ENCODE results near the gene ASPDH. TPM values are rescaled to one million over a fixed set of nuclear protein-coding genes. Genes with fewer than 3 reads are reported as not detected.

The ASPDH gene
- total RNA-seq, 1 experiment from 2014 or later: not detected

DNA sequence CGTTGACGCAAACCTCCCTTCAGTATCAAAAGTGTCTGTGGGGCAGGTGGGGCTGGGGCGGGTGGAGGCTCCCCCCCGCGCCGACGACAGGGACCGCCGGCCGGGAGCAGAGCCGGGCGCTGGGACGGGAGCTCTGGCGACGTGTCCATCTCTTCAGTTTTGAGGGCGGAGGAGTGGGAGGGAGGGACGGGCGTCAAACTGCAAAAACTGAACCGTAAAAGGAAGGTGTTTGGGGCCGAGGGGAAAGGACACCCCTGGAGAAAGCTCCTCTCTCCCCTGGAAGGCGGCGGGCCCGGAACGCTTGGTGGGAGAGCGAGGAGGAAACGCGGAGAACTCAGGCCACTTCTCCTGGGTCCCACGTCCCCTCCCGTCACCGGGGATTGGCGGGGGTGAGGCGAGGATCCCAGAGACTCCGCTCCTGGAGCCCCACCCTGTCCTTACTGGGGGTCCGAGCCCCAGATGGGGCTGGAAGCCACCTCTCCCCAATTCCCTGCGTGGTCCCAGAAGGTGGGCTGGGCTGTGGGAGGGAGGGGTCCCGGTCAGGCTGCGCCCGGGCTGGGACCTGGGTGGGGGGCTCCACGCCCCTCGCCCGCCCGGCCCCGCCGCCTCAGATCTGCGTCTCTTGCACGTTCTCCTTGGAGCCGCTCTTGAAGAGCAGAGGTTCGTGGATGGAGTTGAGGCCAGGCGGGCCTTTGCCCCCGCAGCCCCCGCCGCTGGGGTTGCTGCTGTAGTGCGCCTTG, 3.4 kb upstream of the ASPDH start:
- Mint-ChIP-seq H3K36me3 (peaks cover 5% of the 10 kb centered on the region; the same call in 1 of the 2 replicates), H3K27me3 (ENCODE audit: low read depth) (peaks cover 25% of the 10 kb centered on the region), H3K9me3 (peaks cover 5% of the 10 kb centered on the region)

DNA sequence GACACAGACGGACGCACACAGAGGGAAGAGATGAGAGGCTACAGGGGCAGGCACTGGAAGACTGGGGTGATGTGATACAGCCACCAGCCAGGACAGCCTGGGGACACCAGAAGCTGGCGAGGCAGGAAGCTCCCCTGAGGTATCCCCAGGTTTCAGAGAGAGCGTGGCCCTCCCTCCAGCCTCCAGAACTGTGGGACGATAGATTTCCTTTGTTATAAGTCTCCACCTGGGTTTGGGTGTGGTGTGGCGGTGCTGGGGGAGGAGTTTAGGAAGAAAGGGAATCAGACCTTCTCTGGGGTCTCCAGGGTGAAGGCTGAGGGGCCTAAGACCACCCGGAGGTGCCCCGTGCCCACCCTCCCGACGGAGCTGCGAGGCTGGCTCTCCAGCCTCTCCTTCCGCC, 2.7 kb upstream of the ASPDH start:
- peaks cover 25% of the 10 kb centered on the region for H3K27me3 Mint-ChIP-seq (ENCODE audit: low read depth)
- ChIA-PET CTCF (interaction anchor here (0.6 to 4.3 kb wide), 10 partner anchors 16 to 187 kb away, joined by 3 to 55 read pairs (median 4); no protein-coding TSS in a partner anchor), POLR2A (no interaction called here)
- DNase-seq (ENCODE audit: low spot score): no peak
- peaks cover 9% of the 10 kb centered on the region for H3K4me1 Mint-ChIP-seq
- no peak overlapping the region for H3K27ac Mint-ChIP-seq
- H3K9me3 Mint-ChIP-seq: peaks cover 5% of the 10 kb centered on the region
- no peak for ATAC-seq
- no peak overlapping the region for H3K4me3 Mint-ChIP-seq
- peaks cover 5% of the 10 kb centered on the region; the same call in 1 of the 2 replicates for H3K36me3 Mint-ChIP-seq
- TF ChIP-seq, protein P1, sequence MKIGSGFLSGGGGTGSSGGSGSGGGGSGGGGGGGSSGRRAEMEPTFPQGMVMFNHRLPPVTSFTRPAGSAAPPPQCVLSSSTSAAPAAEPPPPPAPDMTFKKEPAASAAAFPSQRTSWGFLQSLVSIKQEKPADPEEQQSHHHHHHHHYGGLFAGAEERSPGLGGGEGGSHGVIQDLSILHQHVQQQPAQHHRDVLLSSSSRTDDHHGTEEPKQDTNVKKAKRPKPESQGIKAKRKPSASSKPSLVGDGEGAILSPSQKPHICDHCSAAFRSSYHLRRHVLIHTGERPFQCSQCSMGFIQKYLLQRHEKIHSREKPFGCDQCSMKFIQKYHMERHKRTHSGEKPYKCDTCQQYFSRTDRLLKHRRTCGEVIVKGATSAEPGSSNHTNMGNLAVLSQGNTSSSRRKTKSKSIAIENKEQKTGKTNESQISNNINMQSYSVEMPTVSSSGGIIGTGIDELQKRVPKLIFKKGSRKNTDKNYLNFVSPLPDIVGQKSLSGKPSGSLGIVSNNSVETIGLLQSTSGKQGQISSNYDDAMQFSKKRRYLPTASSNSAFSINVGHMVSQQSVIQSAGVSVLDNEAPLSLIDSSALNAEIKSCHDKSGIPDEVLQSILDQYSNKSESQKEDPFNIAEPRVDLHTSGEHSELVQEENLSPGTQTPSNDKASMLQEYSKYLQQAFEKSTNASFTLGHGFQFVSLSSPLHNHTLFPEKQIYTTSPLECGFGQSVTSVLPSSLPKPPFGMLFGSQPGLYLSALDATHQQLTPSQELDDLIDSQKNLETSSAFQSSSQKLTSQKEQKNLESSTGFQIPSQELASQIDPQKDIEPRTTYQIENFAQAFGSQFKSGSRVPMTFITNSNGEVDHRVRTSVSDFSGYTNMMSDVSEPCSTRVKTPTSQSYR (CRISPR knock-in tag; IDR thresholded peaks at IDR 0.05): no peak
- TF ChIP-seq OVOL2 (CRISPR knock-in tag; IDR thresholded peaks at IDR 0.05; ENCODE audit: borderline replicate concordance) (no peak), SP1 (CRISPR knock-in tag; conservative IDR thresholded peaks at IDR 0.05) (no peak), SOX15 (CRISPR knock-in tag; IDR thresholded peaks at IDR 0.05) (no peak), ESRRA (CRISPR knock-in tag; IDR thresholded peaks at IDR 0.05; ENCODE audit: borderline replicate concordance) (no peak), GTF2I (CRISPR knock-in tag; conservative IDR thresholded peaks at IDR 0.05) (no peak), IRF2 (CRISPR knock-in tag; IDR thresholded peaks at IDR 0.05; ENCODE audit: borderline replicate concordance, low read depth) (no peak), ZNF219 (CRISPR knock-in tag; IDR thresholded peaks at IDR 0.05; ENCODE audit: borderline replicate concordance) (no peak), TEAD1 (CRISPR knock-in tag; IDR thresholded peaks at IDR 0.05) (no peak), CREM (CRISPR knock-in tag; IDR thresholded peaks at IDR 0.05) (no peak), ZNF263 (CRISPR knock-in tag; IDR thresholded peaks at IDR 0.05; ENCODE audit: low read depth) (no peak), ZBTB21 (CRISPR knock-in tag; IDR thresholded peaks at IDR 0.05; ENCODE audit: borderline replicate concordance) (no peak), CREB1 (CRISPR knock-in tag; IDR thresholded peaks at IDR 0.05) (no peak)
- TF ChIP-seq, protein P2, sequence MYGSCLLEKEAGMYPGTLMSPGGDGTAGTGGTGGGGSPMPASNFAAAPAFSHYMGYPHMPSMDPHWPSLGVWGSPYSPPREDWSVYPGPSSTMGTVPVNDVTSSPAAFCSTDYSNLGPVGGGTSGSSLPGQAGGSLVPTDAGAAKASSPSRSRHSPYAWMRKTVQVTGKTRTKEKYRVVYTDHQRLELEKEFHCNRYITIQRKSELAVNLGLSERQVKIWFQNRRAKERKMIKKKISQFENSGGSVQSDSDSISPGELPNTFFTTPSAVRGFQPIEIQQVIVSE (CRISPR knock-in tag; IDR thresholded peaks at IDR 0.05; ENCODE audit: borderline replicate concordance): no peak
- TF ChIP-seq, protein P3, sequence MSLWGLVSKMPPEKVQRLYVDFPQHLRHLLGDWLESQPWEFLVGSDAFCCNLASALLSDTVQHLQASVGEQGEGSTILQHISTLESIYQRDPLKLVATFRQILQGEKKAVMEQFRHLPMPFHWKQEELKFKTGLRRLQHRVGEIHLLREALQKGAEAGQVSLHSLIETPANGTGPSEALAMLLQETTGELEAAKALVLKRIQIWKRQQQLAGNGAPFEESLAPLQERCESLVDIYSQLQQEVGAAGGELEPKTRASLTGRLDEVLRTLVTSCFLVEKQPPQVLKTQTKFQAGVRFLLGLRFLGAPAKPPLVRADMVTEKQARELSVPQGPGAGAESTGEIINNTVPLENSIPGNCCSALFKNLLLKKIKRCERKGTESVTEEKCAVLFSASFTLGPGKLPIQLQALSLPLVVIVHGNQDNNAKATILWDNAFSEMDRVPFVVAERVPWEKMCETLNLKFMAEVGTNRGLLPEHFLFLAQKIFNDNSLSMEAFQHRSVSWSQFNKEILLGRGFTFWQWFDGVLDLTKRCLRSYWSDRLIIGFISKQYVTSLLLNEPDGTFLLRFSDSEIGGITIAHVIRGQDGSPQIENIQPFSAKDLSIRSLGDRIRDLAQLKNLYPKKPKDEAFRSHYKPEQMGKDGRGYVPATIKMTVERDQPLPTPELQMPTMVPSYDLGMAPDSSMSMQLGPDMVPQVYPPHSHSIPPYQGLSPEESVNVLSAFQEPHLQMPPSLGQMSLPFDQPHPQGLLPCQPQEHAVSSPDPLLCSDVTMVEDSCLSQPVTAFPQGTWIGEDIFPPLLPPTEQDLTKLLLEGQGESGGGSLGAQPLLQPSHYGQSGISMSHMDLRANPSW (CRISPR knock-in tag; conservative IDR thresholded peaks at IDR 0.05; ENCODE audit: low read depth): no peak
- TF ChIP-seq, protein P4, sequence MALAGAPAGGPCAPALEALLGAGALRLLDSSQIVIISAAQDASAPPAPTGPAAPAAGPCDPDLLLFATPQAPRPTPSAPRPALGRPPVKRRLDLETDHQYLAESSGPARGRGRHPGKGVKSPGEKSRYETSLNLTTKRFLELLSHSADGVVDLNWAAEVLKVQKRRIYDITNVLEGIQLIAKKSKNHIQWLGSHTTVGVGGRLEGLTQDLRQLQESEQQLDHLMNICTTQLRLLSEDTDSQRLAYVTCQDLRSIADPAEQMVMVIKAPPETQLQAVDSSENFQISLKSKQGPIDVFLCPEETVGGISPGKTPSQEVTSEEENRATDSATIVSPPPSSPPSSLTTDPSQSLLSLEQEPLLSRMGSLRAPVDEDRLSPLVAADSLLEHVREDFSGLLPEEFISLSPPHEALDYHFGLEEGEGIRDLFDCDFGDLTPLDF (CRISPR knock-in tag; IDR thresholded peaks at IDR 0.05): no peak

More for the DNA sequence above, 3.4 kb upstream of the ASPDH start:
- H3K27ac Mint-ChIP-seq: no peak overlapping the region
- TF ChIP-seq TEAD4 (CRISPR knock-in tag; IDR thresholded peaks at IDR 0.05) (no peak), TCF7 (CRISPR knock-in tag; IDR thresholded peaks at IDR 0.05; ENCODE audit: low read depth) (no peak), JUN (CRISPR knock-in tag; IDR thresholded peaks at IDR 0.05) (no peak)
- TF ChIP-seq, protein P5, sequence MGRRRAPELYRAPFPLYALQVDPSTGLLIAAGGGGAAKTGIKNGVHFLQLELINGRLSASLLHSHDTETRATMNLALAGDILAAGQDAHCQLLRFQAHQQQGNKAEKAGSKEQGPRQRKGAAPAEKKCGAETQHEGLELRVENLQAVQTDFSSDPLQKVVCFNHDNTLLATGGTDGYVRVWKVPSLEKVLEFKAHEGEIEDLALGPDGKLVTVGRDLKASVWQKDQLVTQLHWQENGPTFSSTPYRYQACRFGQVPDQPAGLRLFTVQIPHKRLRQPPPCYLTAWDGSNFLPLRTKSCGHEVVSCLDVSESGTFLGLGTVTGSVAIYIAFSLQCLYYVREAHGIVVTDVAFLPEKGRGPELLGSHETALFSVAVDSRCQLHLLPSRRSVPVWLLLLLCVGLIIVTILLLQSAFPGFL (CRISPR knock-in tag; IDR thresholded peaks at IDR 0.05; ENCODE audit: borderline replicate concordance): no peak
- TF ChIP-seq, protein P6, sequence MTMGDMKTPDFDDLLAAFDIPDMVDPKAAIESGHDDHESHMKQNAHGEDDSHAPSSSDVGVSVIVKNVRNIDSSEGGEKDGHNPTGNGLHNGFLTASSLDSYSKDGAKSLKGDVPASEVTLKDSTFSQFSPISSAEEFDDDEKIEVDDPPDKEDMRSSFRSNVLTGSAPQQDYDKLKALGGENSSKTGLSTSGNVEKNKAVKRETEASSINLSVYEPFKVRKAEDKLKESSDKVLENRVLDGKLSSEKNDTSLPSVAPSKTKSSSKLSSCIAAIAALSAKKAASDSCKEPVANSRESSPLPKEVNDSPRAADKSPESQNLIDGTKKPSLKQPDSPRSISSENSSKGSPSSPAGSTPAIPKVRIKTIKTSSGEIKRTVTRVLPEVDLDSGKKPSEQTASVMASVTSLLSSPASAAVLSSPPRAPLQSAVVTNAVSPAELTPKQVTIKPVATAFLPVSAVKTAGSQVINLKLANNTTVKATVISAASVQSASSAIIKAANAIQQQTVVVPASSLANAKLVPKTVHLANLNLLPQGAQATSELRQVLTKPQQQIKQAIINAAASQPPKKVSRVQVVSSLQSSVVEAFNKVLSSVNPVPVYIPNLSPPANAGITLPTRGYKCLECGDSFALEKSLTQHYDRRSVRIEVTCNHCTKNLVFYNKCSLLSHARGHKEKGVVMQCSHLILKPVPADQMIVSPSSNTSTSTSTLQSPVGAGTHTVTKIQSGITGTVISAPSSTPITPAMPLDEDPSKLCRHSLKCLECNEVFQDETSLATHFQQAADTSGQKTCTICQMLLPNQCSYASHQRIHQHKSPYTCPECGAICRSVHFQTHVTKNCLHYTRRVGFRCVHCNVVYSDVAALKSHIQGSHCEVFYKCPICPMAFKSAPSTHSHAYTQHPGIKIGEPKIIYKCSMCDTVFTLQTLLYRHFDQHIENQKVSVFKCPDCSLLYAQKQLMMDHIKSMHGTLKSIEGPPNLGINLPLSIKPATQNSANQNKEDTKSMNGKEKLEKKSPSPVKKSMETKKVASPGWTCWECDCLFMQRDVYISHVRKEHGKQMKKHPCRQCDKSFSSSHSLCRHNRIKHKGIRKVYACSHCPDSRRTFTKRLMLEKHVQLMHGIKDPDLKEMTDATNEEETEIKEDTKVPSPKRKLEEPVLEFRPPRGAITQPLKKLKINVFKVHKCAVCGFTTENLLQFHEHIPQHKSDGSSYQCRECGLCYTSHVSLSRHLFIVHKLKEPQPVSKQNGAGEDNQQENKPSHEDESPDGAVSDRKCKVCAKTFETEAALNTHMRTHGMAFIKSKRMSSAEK (CRISPR knock-in tag; IDR thresholded peaks at IDR 0.05; ENCODE audit: borderline replicate concordance): no peak
- ChIA-PET POLR2A (no interaction called here), CTCF (interaction anchor here (0.6 to 4.3 kb wide), 9 partner anchors 13 to 187 kb away, joined by 3 to 55 read pairs (median 4); no protein-coding TSS in a partner anchor)
- DNase-seq (ENCODE audit: low spot score): no peak
- peaks cover 5% of the 10 kb centered on the region; the same call in 1 of the 2 replicates for H3K4me1 Mint-ChIP-seq
- no peak overlapping the region for H3K4me3 Mint-ChIP-seq
- ATAC-seq: no peak

Data from WTC11 (cell line).